ENCODE measurements around the gene APBB2. TPM values are rescaled to one million over a fixed set of nuclear protein-coding genes. Genes with fewer than 3 reads are reported as not detected.

The APBB2 gene
- total RNA-seq, 1 experiment from 2014 or later = 17.7 TPM

DNA sequence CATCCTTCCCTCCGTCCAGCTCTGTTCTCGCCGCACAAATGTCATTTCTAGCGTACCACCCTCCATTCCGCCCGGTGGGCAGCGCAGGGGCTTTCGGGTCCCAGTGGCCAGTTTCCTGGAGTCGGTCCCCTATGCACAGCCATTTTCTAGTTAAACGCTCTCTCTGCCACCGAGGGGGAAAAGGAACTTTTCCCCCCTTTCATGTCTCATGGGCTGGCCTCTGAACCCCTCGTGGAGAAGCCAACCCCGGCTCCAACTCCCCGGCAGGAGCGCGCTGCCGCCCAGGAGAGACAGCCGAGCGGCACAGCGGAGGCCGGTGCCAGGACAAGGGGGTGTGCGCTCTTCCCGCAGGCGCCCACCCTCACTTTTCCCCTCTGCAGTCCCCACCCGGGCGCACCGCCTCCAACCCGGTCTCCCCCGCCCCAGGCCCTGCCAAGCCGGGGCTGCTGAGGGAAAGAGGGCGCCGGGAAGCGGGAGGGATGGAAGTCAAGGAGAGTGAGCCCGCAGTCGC, 662 bp downstream of the APBB2 start:
- Mint-ChIP-seq H3K4me3 (ENCODE audit: low read depth, unreplicated experiment) (peak overlapping the region; percentile 71), H3K27ac (ENCODE audit: unreplicated experiment) (peak overlapping the region; percentile 12), H3K27me3 (ENCODE audit: unreplicated experiment) (no peaks in the 10 kb centered on the region), H3K4me1 (ENCODE audit: low read depth, unreplicated experiment) (peaks cover 7% of the 10 kb centered on the region), H3K36me3 (ENCODE audit: insufficient read depth, unreplicated experiment) (peaks cover 31% of the 10 kb centered on the region), H3K9me3 (ENCODE audit: low read depth, unreplicated experiment) (no peaks in the 10 kb centered on the region)
- DNase-seq = peak; percentile 10
- BruUV-seq (replicated peaks) = no TSS peak
- intact Hi-C loops (cut with micrococcal nuclease; ENCODE audit: unreplicated experiment) = no loop called here
- TF ChIP-seq, protein P1, sequence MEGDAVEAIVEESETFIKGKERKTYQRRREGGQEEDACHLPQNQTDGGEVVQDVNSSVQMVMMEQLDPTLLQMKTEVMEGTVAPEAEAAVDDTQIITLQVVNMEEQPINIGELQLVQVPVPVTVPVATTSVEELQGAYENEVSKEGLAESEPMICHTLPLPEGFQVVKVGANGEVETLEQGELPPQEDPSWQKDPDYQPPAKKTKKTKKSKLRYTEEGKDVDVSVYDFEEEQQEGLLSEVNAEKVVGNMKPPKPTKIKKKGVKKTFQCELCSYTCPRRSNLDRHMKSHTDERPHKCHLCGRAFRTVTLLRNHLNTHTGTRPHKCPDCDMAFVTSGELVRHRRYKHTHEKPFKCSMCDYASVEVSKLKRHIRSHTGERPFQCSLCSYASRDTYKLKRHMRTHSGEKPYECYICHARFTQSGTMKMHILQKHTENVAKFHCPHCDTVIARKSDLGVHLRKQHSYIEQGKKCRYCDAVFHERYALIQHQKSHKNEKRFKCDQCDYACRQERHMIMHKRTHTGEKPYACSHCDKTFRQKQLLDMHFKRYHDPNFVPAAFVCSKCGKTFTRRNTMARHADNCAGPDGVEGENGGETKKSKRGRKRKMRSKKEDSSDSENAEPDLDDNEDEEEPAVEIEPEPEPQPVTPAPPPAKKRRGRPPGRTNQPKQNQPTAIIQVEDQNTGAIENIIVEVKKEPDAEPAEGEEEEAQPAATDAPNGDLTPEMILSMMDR (IDR thresholded peaks at IDR 0.05; ENCODE audit: unreplicated experiment) = no peak
- CTCF ChIA-PET = interaction anchor here (0.6 to 2.4 kb wide), 10 partner anchors 9 to 463 kb away, joined by 3 to 28 read pairs (median 4); no protein-coding TSS in a partner anchor

DNA sequence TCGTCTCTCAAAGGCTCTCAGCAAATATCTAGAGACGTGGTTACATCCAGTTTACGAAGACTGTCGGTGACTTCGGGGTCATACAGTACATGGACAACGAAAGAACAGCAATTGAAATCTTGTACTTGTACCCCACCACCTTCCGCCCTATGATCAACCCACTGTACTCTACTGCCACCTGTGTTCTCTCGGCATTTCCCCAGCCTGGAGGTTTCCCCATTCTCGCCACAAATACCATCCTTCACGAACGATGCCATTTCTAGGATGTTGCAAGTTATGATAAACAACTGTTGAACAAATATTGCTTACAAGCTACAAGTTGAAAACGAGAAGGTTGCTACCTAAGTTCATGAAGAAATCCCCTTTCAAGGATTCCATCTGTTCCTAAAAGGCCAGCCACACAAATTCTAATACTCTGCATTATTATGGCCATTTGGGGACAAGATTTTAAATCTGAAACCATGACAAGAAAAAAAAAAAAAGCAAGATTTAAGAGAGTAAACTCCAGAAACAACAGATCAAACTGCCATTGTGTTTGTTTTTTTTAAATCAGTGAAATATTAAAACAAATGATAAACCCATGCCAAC, 1.6 kb downstream of the APBB2 start:
- CTCF ChIA-PET = interaction anchor here (1.2 to 2.4 kb wide), 2 partner anchors 236 to 285 kb away, joined by 3 to 28 read pairs; no protein-coding TSS in a partner anchor
- peak; percentile 45 for DNase-seq
- Mint-ChIP-seq H3K36me3 (ENCODE audit: insufficient read depth, unreplicated experiment) (peaks cover 31% of the 10 kb centered on the region), H3K9me3 (ENCODE audit: low read depth, unreplicated experiment) (no peaks in the 10 kb centered on the region), H3K4me1 (ENCODE audit: low read depth, unreplicated experiment) (peaks cover 13% of the 10 kb centered on the region), H3K4me3 (ENCODE audit: low read depth, unreplicated experiment) (peak overlapping the region; percentile 71), H3K27me3 (ENCODE audit: unreplicated experiment) (no peaks in the 10 kb centered on the region), H3K27ac (ENCODE audit: unreplicated experiment) (no peak overlapping the region)
- intact Hi-C loops (cut with micrococcal nuclease; ENCODE audit: unreplicated experiment) = loop anchor here (1.0 kb wide), 2 partner anchors 236 to 285 kb away; no protein-coding TSS in a partner anchor
- TF ChIP-seq, protein P1 (IDR thresholded peaks at IDR 0.05; ENCODE audit: unreplicated experiment) = no peak
- no TSS peak for BruUV-seq (replicated peaks)

DNA sequence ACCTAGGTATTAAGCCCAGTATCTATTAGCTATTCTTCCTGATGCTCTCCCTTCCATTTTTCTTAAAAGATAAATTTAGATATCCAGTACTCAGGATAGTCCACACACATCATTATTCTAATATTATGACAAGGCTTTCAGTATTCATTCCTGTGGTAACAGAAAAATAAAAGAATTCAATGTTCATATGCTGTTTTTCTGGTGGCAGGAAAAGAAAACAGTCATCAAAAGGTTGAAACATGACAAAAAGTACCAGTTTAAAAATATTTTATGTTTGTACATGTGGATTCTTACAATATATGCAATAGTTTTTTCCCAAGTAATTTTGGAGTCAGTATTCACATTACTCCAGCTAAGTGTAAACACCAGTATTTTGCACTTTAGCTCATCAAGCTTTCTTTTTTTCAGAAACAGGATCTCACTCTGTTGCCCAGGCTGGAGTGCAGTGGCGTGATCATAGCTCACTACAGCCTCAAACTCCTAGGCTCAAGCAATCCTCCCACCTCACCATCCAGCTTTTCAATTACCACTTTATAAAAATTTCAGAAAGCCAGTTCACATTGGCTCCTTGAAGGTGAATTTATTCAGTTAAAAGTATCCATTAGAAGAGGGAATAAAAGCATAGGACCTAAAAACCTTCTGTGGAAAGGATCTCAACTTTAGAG, 2.3 kb downstream of the APBB2 start:
- Mint-ChIP-seq H3K4me1 (ENCODE audit: low read depth, unreplicated experiment) (peaks cover 13% of the 10 kb centered on the region), H3K36me3 (ENCODE audit: insufficient read depth, unreplicated experiment) (peaks cover 31% of the 10 kb centered on the region), H3K27ac (ENCODE audit: unreplicated experiment) (no peak overlapping the region), H3K27me3 (ENCODE audit: unreplicated experiment) (no peaks in the 10 kb centered on the region), H3K4me3 (ENCODE audit: low read depth, unreplicated experiment) (peak overlapping the region; percentile 71), H3K9me3 (ENCODE audit: low read depth, unreplicated experiment) (no peaks in the 10 kb centered on the region)
- no peak for DNase-seq
- no TSS peak for BruUV-seq (replicated peaks)
- intact Hi-C loops (cut with micrococcal nuclease; ENCODE audit: unreplicated experiment) = loop anchor here (1.0 kb wide), 2 partner anchors 236 to 285 kb away; no protein-coding TSS in a partner anchor
- TF ChIP-seq, protein P1 (IDR thresholded peaks at IDR 0.05; ENCODE audit: unreplicated experiment) = no peak
- CTCF ChIA-PET = no interaction called here

DNA sequence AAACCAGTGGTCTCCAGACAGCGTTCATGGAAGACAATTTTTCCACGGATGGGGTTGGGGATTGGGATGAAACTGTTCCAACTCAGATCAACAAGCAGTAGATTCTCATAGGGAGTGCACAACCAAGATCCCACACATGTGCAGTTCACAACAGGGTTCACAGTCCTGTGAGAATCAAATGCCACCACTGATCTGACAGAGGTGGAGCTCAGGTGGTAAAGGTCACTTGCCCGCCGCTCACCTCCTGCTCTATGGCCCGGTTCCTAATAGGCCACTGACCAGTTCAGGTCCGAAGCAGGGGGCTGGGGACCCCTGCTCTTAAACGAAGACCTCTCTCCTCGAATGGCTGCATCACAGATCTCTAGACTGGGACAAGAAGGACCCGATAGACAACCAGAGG, 4.4 kb downstream of the APBB2 start:
- H3K27me3 Mint-ChIP-seq (ENCODE audit: unreplicated experiment) = no peaks in the 10 kb centered on the region
- TF ChIP-seq, protein P1 (IDR thresholded peaks at IDR 0.05; ENCODE audit: unreplicated experiment) = no peak
- no peak for DNase-seq
- BruUV-seq (replicated peaks) = no TSS peak
- H3K9me3 Mint-ChIP-seq (ENCODE audit: low read depth, unreplicated experiment) = no peaks in the 10 kb centered on the region
- peaks cover 16% of the 10 kb centered on the region for H3K36me3 Mint-ChIP-seq (ENCODE audit: insufficient read depth, unreplicated experiment)
- peaks cover 17% of the 10 kb centered on the region for H3K4me1 Mint-ChIP-seq (ENCODE audit: low read depth, unreplicated experiment)
- H3K4me3 Mint-ChIP-seq (ENCODE audit: low read depth, unreplicated experiment) = no peak overlapping the region
- CTCF ChIA-PET = no interaction called here
- intact Hi-C loops (cut with micrococcal nuclease; ENCODE audit: unreplicated experiment) = no loop called here
- H3K27ac Mint-ChIP-seq (ENCODE audit: unreplicated experiment) = no peak overlapping the region
